HG03064 (cell line): ENCODE measurements around the gene ATP1B3.
"Not testable (repeated sequence)": the region's sequence is repeated elsewhere in the genome, so short reads cannot be mapped to it uniquely, and the experiment has no call there.

Source experiments
- ATAC-seq: cut with Tn5 transposase; IDR thresholded peaks from one replicate; pipeline ENCODE4 v1.9.1; 2021; ENCODE audit warnings: low read depth; ENCODE audit not compliant: unreplicated experiment

Gene ATP1B3

GRCh38 chr3:141860086-141860669 is 16.3 kb upstream of the ATP1B3 start:
- no peak for ATAC-seq

GRCh38 chr3:141860766-141861513 is 15.5 kb upstream of the ATP1B3 start:
- no peak for ATAC-seq

GRCh38 chr3:141862279-141862816 is 14.1 kb upstream of the ATP1B3 start:
- no peak for ATAC-seq

GRCh38 chr3:141863491-141863890 is 13.0 kb upstream of the ATP1B3 start:
- ATAC-seq, result no peak

GRCh38 chr3:141864281-141864970 is 12.0 kb upstream of the ATP1B3 start:
- no peak for ATAC-seq

GRCh38 chr3:141865101-141865500 is 11.3 kb upstream of the ATP1B3 start:
- no peak for ATAC-seq

GRCh38 chr3:141870091-141870687 is 6.3 kb upstream of the ATP1B3 start:
- ATAC-seq, result no peak

- peak; percentile 57 for ATAC-seq
These were observed 1.0 kb upstream of the ATP1B3 start for GRCh38 chr3:141875374-141875892.

- ATAC-seq, result peak; percentile 47
These were observed 506 bp upstream of the ATP1B3 start for GRCh38 chr3:141875893-141876380.

- ATAC-seq, result peak; percentile 20
These were observed 613 bp downstream of the ATP1B3 start for GRCh38 chr3:141876891-141877621.

GRCh38 chr3:141877911-141878310 is 1.5 kb downstream of the ATP1B3 start:
- ATAC-seq, result no peak

- ATAC-seq, result no peak
These were observed 1.9 kb downstream of the ATP1B3 start for GRCh38 chr3:141878326-141878725.

- ATAC-seq, result no peak
These were observed 2.4 kb downstream of the ATP1B3 start for GRCh38 chr3:141878817-141879216.

GRCh38 chr3:141881702-141882101 is 5.3 kb downstream of the ATP1B3 start:
- ATAC-seq, result no peak

GRCh38 chr3:141887051-141887450 is 10.6 kb downstream of the ATP1B3 start:
- no peak for ATAC-seq

GRCh38 chr3:141888548-141888947 is 12.1 kb downstream of the ATP1B3 start:
- ATAC-seq, result not testable (repeated sequence)

- ATAC-seq, result no peak
These were observed 18.2 kb downstream of the ATP1B3 start for GRCh38 chr3:141894524-141895176.

- ATAC-seq, result no peak
These were observed 19.3 kb downstream of the ATP1B3 start for GRCh38 chr3:141895731-141896130.

- no peak for ATAC-seq
These were observed 22.5 kb downstream of the ATP1B3 start for GRCh38 chr3:141898908-141899307.
